Measurements from ENCODE around the gene LMBR1. TPM values are rescaled to one million over a fixed set of nuclear protein-coding genes. Genes with fewer than 3 reads are reported as not detected.
A peak's percentile ranks its signal among the peaks of the same experiment; 100 is the strongest.

LMBR1 gene
- total RNA-seq, 4 donors from 2014 or later = 25.2 to 68.3 (median 38.4) TPM

- no peaks in the 10 kb centered on the region for H3K27me3 ChIP-seq
- H3K36me3 ChIP-seq = peaks cover 0 to 41% (median 0%) of the 10 kb centered on the region in 3 donors
- TF ChIP-seq POLR2A (IDR thresholded peaks at IDR 0.05) (no peak), CTCF (IDR thresholded peaks at IDR 0.05) (no peak)
- intact Hi-C loops (cut with DNase I) = no loop called here
- H3K4me3 ChIP-seq = no peak overlapping the region
- H3K9me3 ChIP-seq = no peaks in the 10 kb centered on the region
- H3K27ac ChIP-seq = no peak overlapping the region
- DNase-seq = no peak
- WGBS, 2 donors = 86 to 93% methylated on average over 3 of the region's 3 CpGs
- peaks cover 0 to 4% (median 0%) of the 10 kb centered on the region in 3 donors for H3K4me1 ChIP-seq
These were observed 128.2 kb downstream of the LMBR1 start for GRCh38 chr7:156764766-156765165.

- H3K27me3 ChIP-seq = no peaks in the 10 kb centered on the region
- WGBS, 2 donors = 36 to 39% methylated on average over 8 of the region's 8 CpGs
- no peak overlapping the region for H3K27ac ChIP-seq
- H3K4me1 ChIP-seq = peaks cover 0 to 4% (median 0%) of the 10 kb centered on the region in 3 donors
- no peaks in the 10 kb centered on the region for H3K9me3 ChIP-seq
- peaks cover 0 to 45% (median 0%) of the 10 kb centered on the region in 3 donors for H3K36me3 ChIP-seq
- no peak overlapping the region for H3K4me3 ChIP-seq
- no peak for TF ChIP-seq POLR2A (IDR thresholded peaks at IDR 0.05)
- peak; percentile 17 to 79 (median 62) for TF ChIP-seq CTCF (IDR thresholded peaks at IDR 0.05)
- intact Hi-C loops (cut with DNase I) = no loop called here
- DNase-seq = no peak
These were observed 128.8 kb downstream of the LMBR1 start for GRCh38 chr7:156764016-156764669.

GRCh38 chr7:156759579-156760202 is 133.3 kb downstream of the LMBR1 start:
- H3K27me3 ChIP-seq = no peaks in the 10 kb centered on the region
- intact Hi-C loops (cut with DNase I) = no loop called here
- no peaks in the 10 kb centered on the region for H3K9me3 ChIP-seq
- DNase-seq = no peak
- TF ChIP-seq CTCF (IDR thresholded peaks at IDR 0.05) (no peak), POLR2A (IDR thresholded peaks at IDR 0.05) (no peak)
- no peaks in the 10 kb centered on the region for H3K4me1 ChIP-seq
- peaks cover 0 to 40% (median 8%) of the 10 kb centered on the region in 3 donors for H3K36me3 ChIP-seq
- 94 to 97% methylated on average over 7 of the region's 7 CpGs for WGBS, 2 donors
- H3K27ac ChIP-seq = no peak overlapping the region
- no peak overlapping the region for H3K4me3 ChIP-seq

GRCh38 chr7:156759143-156759542 is 133.8 kb downstream of the LMBR1 start:
- Histone ChIP-seq H3K9me3 (no peaks in the 10 kb centered on the region), H3K4me3 (no peak overlapping the region), H3K27me3 (no peaks in the 10 kb centered on the region), H3K36me3 (peaks cover 0 to 40% (median 8%) of the 10 kb centered on the region in 3 donors), H3K4me1 (no peaks in the 10 kb centered on the region), H3K27ac (no peak overlapping the region)
- intact Hi-C loops (cut with DNase I) = no loop called here
- WGBS, 2 donors = 89 to 92% methylated on average over 2 of the region's 2 CpGs
- no peak for DNase-seq
- no peak for TF ChIP-seq CTCF (IDR thresholded peaks at IDR 0.05)
- TF ChIP-seq POLR2A (IDR thresholded peaks at IDR 0.05) = no peak

- H3K9me3 ChIP-seq = no peaks in the 10 kb centered on the region
- WGBS, 2 donors = 79 to 92% methylated on average over 4 of the region's 4 CpGs
- no peak overlapping the region for H3K27ac ChIP-seq
- no peaks in the 10 kb centered on the region for H3K27me3 ChIP-seq
- H3K4me1 ChIP-seq = no peaks in the 10 kb centered on the region
- no peak for TF ChIP-seq CTCF (IDR thresholded peaks at IDR 0.05)
- no peak for TF ChIP-seq POLR2A (IDR thresholded peaks at IDR 0.05)
- intact Hi-C loops (cut with DNase I) = no loop called here
- no peak for DNase-seq
- no peak overlapping the region for H3K4me3 ChIP-seq
- H3K36me3 ChIP-seq = peaks cover 0 to 14% (median 8%) of the 10 kb centered on the region in 3 donors
These were observed 138.8 kb downstream of the LMBR1 start for GRCh38 chr7:156754201-156754600.

Data from esophagus squamous epithelium (tissue), 5 donors.